ENCODE measurements around the gene TTC28. TPM values are rescaled to one million over a fixed set of nuclear protein-coding genes. Genes with fewer than 3 reads are reported as not detected.

The TTC28 gene
- total and polyA plus RNA-seq, 2 donors (not counting 3 experiments of a cell fraction or from before 2014, with no cell fraction given): 16.5 to 51.1 TPM

GRCh38 chr22:28563636-28564035 is 116.0 kb downstream of the TTC28 start:
- Histone ChIP-seq H3K27ac (ENCODE audit: insufficient read depth, low read depth, low read length) (no peak overlapping the region), H3K9me3 (replicated peaks; ENCODE audit: control insufficient read depth, insufficient read depth, low read length) (no peaks in the 10 kb centered on the region), H3K79me2 (ENCODE audit: control insufficient read depth, insufficient read depth, low read length) (peaks cover 2% of the 10 kb centered on the region), H3K4me2 (ENCODE audit: insufficient read depth, low read length) (no peak overlapping the region), H2AFZ (ENCODE audit: low read depth, low read length) (no peak overlapping the region), H3K36me3 (ENCODE audit: control insufficient read depth in 2 of 2, extremely low read depth in 1 of 2, insufficient read depth in 2 of 2, low read length in 2 of 2) (no peaks in the 10 kb centered on the region), H3K9ac (replicated peaks; ENCODE audit: extremely low read depth, insufficient read depth, low read length) (no peak overlapping the region), H3K4me3 (replicated peaks in 1 of 3; ENCODE audit: insufficient read depth in 1 of 3, low read depth in 1 of 3, low read length in 3 of 3) (no peak overlapping the region), H3K27me3 (ENCODE audit: control insufficient read depth in 2 of 2, insufficient read depth in 2 of 2, low read length in 2 of 2) (no peaks in the 10 kb centered on the region), H4K20me1 (replicated peaks; ENCODE audit: control insufficient read depth, extremely low read depth, insufficient read depth, low read length) (no peaks in the 10 kb centered on the region), H3K9me1 (replicated peaks; ENCODE audit: control insufficient read depth, extremely low read depth, insufficient read depth, low read length) (no peaks in the 10 kb centered on the region), H3K4me1 (ENCODE audit: control insufficient read depth, extremely low read depth, insufficient read depth, low read length) (peaks cover 9% of the 10 kb centered on the region)
- TF ChIP-seq MAX (IDR thresholded peaks at IDR 0.05; ENCODE audit: insufficient read depth, insufficient read length): no peak
- no peak for TF ChIP-seq MYC (IDR thresholded peaks at IDR 0.05; ENCODE audit: low read depth, low read length)
- TF ChIP-seq GATA2 (IDR thresholded peaks at IDR 0.05; ENCODE audit: insufficient read depth, insufficient read length, low read depth, low read length): no peak
- TF ChIP-seq FOS (IDR thresholded peaks at IDR 0.05; ENCODE audit: borderline replicate concordance, insufficient read depth, low read length): no peak
- no peak for TF ChIP-seq JUN (IDR thresholded peaks at IDR 0.05; ENCODE audit: borderline replicate concordance, insufficient read depth, insufficient read length, low read depth)
- no peak for TF ChIP-seq EZH2 (IDR thresholded peaks at IDR 0.05; ENCODE audit: borderline replicate concordance, low read depth, low read length, severe bottlenecking)
- no peak for TF ChIP-seq POLR2A (IDR thresholded peaks at IDR 0.05; ENCODE audit: low read depth, low read length)
- no peak for TF ChIP-seq POLR2AphosphoS5 (IDR thresholded peaks at IDR 0.05; ENCODE audit: insufficient read depth, low read depth, low read length)
- no peak for TF ChIP-seq CTCF (IDR thresholded peaks at IDR 0.05; ENCODE audit: extremely low read depth in 1 of 2, insufficient read depth in 1 of 2, low read depth in 1 of 2, low read length in 2 of 2)
- dilution Hi-C loops (cut with MboI; ENCODE audit: extremely low pct_ligation_motif_present, low sequenced_read_pairs) (no loop called here), intact Hi-C loops (cut with micrococcal nuclease) (no loop called here)
- CTCF ChIA-PET: no interaction called here
- BruUV-seq (replicated peaks): no TSS peak
- DNase-seq (ENCODE audit: low read depth, low spot score) (no peak), FAIRE-seq (no peak)
- POLR2A ChIA-PET: no interaction called here

Measured in endothelial cell of umbilical vein (primary cell).